K562 (cell line): ENCODE results near the gene LUC7L. TPM values are rescaled to one million over a fixed set of nuclear protein-coding genes. Genes with fewer than 3 reads are reported as not detected.

Experiments used
- CHAMP1 ChIP-seq: fragments of 450-650 bp; IDR thresholded peaks from 2 replicates; pipeline ENCODE4 v1.6.1; 2016; ENCODE audit warnings: mild to moderate bottlenecking
- CREBBP ChIP-seq: IDR thresholded peaks from one replicate; pipeline ENCODE4 v1.6.1; 2012; ENCODE audit warnings: low read depth, mild to moderate bottlenecking, control low read depth, inconsistent platforms, low read length
- DNMT1 ChIP-seq: fragments of 450-650 bp; IDR thresholded peaks from 2 replicates; pipeline ENCODE4 v1.6.1; 2016; ENCODE audit warnings: antibody characterized with exemption, mild to moderate bottlenecking
- LEF1 ChIP-seq: fragments of 450-650 bp; IDR thresholded peaks from 2 replicates; pipeline ENCODE4 v1.6.1; 2016; ENCODE audit warnings: mild to moderate bottlenecking
- NFE2 ChIP-seq: IDR thresholded peaks from 2 replicates; pipeline ENCODE4 v1.6.1; 2014; ENCODE audit warnings: antibody characterized with exemption, low read depth
- REST ChIP-seq, 2 experiments: fragments of 450-650 bp; formaldehyde crosslinking in 1 of 2; IDR thresholded peaks; 2 replicates each; pipeline versions ENCODE4 v1.4.0 to v1.6.1; 2014 to 2020; ENCODE audit warnings: mild to moderate bottlenecking in 2 of 2, borderline replicate concordance in 1 of 2, low read depth in 1 of 2
- SPI1 ChIP-seq: IDR thresholded peaks from 2 replicates; pipeline ENCODE4 v1.6.1; 2011; ENCODE audit warnings: low read depth, low read length, control low read depth, borderline replicate concordance
- TCF15 ChIP-seq: fragments of 250-450 bp; sonication (Bioruptor Pico); IDR thresholded peaks from 2 replicates; pipeline ENCODE4 v1.8.0; 2022; ENCODE audit warnings: moderate library complexity, mild to moderate bottlenecking, inconsistent platforms
- TCF7L2 ChIP-seq: fragments of 150-350 bp; IDR thresholded peaks from 2 replicates; pipeline ENCODE4 v1.6.1; 2016; ENCODE audit warnings: low read depth, mild to moderate bottlenecking, low read length, moderate library complexity
- USF2 ChIP-seq: sonication (generic); formaldehyde crosslinking; IDR thresholded peaks from 2 replicates; pipeline ENCODE4 v1.5.0; 2020; ENCODE audit warnings: missing genetic modification reagents
- ZBTB2 ChIP-seq: fragments of 450-650 bp; IDR thresholded peaks from 2 replicates; pipeline ENCODE4 v1.6.1; 2016; ENCODE audit warnings: antibody characterized with exemption
- ZNF140 ChIP-seq: fragments of 250-450 bp; sonication (Bioruptor Pico); IDR thresholded peaks from 2 replicates; pipeline ENCODE4 v1.8.0; 2021; ENCODE audit warnings: moderate library complexity, mild to moderate bottlenecking, inconsistent platforms
- ZNF584 ChIP-seq: fragments of 200-800 bp; sonication (Bioruptor generic); IDR thresholded peaks from 2 replicates; pipeline ENCODE4 v1.6.1; 2016; ENCODE audit warnings: low read depth, mild to moderate bottlenecking, missing genetic modification characterization, missing compliant biosample characterization
- polyA plus RNA-seq, 8 experiments: library from polyadenylated mRNA; depleted of rRNA in 4 of 8; stranded (reverse) in 5 of 8; unstranded in 3 of 8; fragments of >200 nt; fragmentation: Nextera tagmentation in 2 of 8; fragmentation: Illumina TruSeq in 1 of 8; extraction: Ambion mirVana in 2 of 8; extraction: Trizol in 1 of 8; gene quantifications; 2 replicates each; pipeline versions ENCODE4 v1.2.1 to v1.2.3, GENCODE V29; 2011 to 2014; ENCODE audit warnings: inconsistent platforms in 1 of 8, missing spikeins in 1 of 8
- total RNA-seq, 7 experiments: library from RNA; depleted of rRNA in 6 of 7; stranded (reverse); fragments of >200 nt in 6 of 7; fragmentation: Illumina TruSeq in 2 of 7; extraction: Trizol in 2 of 7; gene quantifications; 2 replicates each; pipeline versions ENCODE4 v1.2.1 to v1.2.3, GENCODE V29; 2011 to 2021; ENCODE audit warnings: low replicate concordance in 1 of 7

The LUC7L gene
- total and polyA plus RNA-seq, 9 of the 15 experiments (the other 6 are each of a cell fraction or from before 2014, with no cell fraction given): 1.7 to 93.3 (median 59.5) TPM

GRCh38 chr16:234468-235305, 5.4 kb upstream of the LUC7L start, which contains the start of gene FAM234A (continued):
- TF ChIP-seq REST (IDR thresholded peaks at IDR 0.05; ENCODE audit: borderline replicate concordance) (no peak; the same call in 1 of the 2 replicates), REST (CRISPR knock-in tag; IDR thresholded peaks at IDR 0.05; ENCODE audit: low read depth) (no peak), NFE2 (no peak), TCF15 (no peak), ZNF140 (no peak), SPI1 (no peak), TCF7L2 (no peak), ZBTB2 (peak; percentile 81), LEF1 (peak; percentile 40; the same call in 1 of the 2 replicates), CHAMP1 (no peak), ZNF584 (CRISPR knock-in tag) (no peak), CREBBP (no peak), USF2 (CRISPR knock-in tag) (no peak), DNMT1 (0 out of 2 replicates have a peak, but pooled peaks have one; percentile 85)
